ENCODE data around the gene ZBTB7B. TPM values are rescaled to one million over a fixed set of nuclear protein-coding genes. Genes with fewer than 3 reads are reported as not detected.
A peak's percentile ranks its signal among the peaks of the same experiment; 100 is the strongest.

The ZBTB7B gene
- 10 to 100 TPM; 35.3 to 66.3 TPM for total RNA-seq

GRCh38 chr1:155002464-155003226 lies at the start of gene ZBTB7B:
TSS of gene ZBTB7B (plus strand) at chr1:155002802. CDS start at chr1:155014661, 11,859 bp downstream.
- peak within 1 kb of the TSS; percentile 99 for H3K4me3 ChIP-seq
- TF ChIP-seq CTCF (IDR thresholded peaks at IDR 0.05): no peak
- peaks cover 48 to 54% of the 10 kb centered on the region in 2 donors for H3K4me1 ChIP-seq (ENCODE audit: control insufficient read depth in 1 of 2, low read depth in 2 of 2)
- no peaks in the 10 kb centered on the region for H3K27me3 ChIP-seq (replicated peaks; ENCODE audit: insufficient read depth)
- no peaks in the 10 kb centered on the region for H3K9me3 ChIP-seq
- no peak for DNase-seq (ENCODE audit: low spot score)
- ATAC-seq (ENCODE audit: insufficient number of reproducible peaks, low FRiP score, low read depth): no peak
- no peaks in the 10 kb centered on the region for H3K36me3 ChIP-seq
- H3K27ac ChIP-seq: peak within 1 kb of the TSS; percentile 96 to 99

- no peak overlapping the region for H3K4me3 ChIP-seq
- DNase-seq (ENCODE audit: low spot score) (no peak), ATAC-seq (ENCODE audit: insufficient number of reproducible peaks, low FRiP score, low read depth) (no peak)
- no peaks in the 10 kb centered on the region for H3K27me3 ChIP-seq (replicated peaks; ENCODE audit: insufficient read depth)
- H3K36me3 ChIP-seq: peaks cover 9% of the 10 kb centered on the region
- H3K4me1 ChIP-seq (ENCODE audit: control insufficient read depth in 1 of 2, low read depth in 2 of 2): peaks cover 32 to 52% of the 10 kb centered on the region in 2 donors
- no peak for TF ChIP-seq CTCF (IDR thresholded peaks at IDR 0.05)
- no peak overlapping the region for H3K27ac ChIP-seq
- no peaks in the 10 kb centered on the region for H3K9me3 ChIP-seq
These were observed 49.0 kb upstream of the ZBTB7B start for GRCh38 chr1:154953611-154954038.

- Histone ChIP-seq H3K27me3 (replicated peaks; ENCODE audit: insufficient read depth) (no peaks in the 10 kb centered on the region), H3K4me1 (ENCODE audit: control insufficient read depth in 1 of 2, low read depth in 2 of 2) (peaks cover 32 to 52% of the 10 kb centered on the region in 2 donors), H3K4me3 (peak overlapping the region; percentile 77), H3K9me3 (no peaks in the 10 kb centered on the region), H3K36me3 (peaks cover 17% of the 10 kb centered on the region), H3K27ac (peak overlapping the region in 1 of 2 donors; percentile 81)
- ATAC-seq (ENCODE audit: insufficient number of reproducible peaks, low FRiP score, low read depth) (no peak), DNase-seq (ENCODE audit: low spot score) (no peak)
- TF ChIP-seq CTCF (IDR thresholded peaks at IDR 0.05): no peak
These were observed 48.1 kb upstream of the ZBTB7B start for GRCh38 chr1:154954541-154954940.

DNA sequence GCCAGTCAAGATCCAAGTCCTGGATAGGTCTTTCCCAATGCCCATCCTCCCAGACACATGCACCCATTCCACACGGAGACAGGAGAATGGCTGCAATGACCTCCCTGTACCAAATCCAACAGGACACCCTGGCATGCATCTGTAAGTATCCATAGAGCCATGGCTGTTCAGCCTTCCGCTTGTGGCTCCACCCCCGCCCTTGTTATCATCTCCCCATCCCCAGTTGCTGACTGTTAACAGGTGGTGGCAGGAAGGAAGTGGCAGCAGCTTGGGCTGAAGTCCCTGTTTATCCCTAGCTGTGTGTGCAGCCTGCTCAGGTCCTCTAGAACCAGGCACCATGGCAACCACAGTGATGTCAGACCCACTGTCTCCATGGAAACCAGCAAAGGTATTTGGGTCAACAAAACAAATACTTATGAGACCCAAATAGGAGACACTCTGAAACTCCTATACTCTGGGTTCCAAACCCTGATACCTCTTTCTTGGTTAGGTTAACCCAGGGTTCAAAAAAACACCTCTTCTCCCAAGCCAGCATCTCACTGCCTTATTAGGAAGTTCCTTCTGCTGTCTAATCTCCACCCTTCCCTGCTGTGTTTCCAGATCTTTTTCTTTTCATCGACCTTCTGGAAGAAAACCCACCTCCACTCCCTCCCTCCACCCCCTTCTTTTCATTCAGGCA lies 47.4 kb upstream of the ZBTB7B start:
- peaks cover 18% of the 10 kb centered on the region for H3K36me3 ChIP-seq
- peak overlapping the region; percentile 77 for H3K4me3 ChIP-seq
- H3K4me1 ChIP-seq (ENCODE audit: control insufficient read depth in 1 of 2, low read depth in 2 of 2): peaks cover 32 to 52% of the 10 kb centered on the region in 2 donors
- H3K27me3 ChIP-seq (replicated peaks; ENCODE audit: insufficient read depth): no peaks in the 10 kb centered on the region
- no peaks in the 10 kb centered on the region for H3K9me3 ChIP-seq
- H3K27ac ChIP-seq: peak overlapping the region; percentile 81 to 85
- TF ChIP-seq CTCF (IDR thresholded peaks at IDR 0.05): no peak
- DNase-seq (ENCODE audit: low spot score) (peak; percentile 35), ATAC-seq (ENCODE audit: insufficient number of reproducible peaks, low FRiP score, low read depth) (peak; percentile 22)
